ENCODE results near the gene UCHL1.

GRCh38 chr4:41287005-41287404 is 30.3 kb downstream of the UCHL1 start:
- no peak for TF ChIP-seq POLR2A (IDR thresholded peaks at IDR 0.05)
- TF ChIP-seq, protein P1, sequence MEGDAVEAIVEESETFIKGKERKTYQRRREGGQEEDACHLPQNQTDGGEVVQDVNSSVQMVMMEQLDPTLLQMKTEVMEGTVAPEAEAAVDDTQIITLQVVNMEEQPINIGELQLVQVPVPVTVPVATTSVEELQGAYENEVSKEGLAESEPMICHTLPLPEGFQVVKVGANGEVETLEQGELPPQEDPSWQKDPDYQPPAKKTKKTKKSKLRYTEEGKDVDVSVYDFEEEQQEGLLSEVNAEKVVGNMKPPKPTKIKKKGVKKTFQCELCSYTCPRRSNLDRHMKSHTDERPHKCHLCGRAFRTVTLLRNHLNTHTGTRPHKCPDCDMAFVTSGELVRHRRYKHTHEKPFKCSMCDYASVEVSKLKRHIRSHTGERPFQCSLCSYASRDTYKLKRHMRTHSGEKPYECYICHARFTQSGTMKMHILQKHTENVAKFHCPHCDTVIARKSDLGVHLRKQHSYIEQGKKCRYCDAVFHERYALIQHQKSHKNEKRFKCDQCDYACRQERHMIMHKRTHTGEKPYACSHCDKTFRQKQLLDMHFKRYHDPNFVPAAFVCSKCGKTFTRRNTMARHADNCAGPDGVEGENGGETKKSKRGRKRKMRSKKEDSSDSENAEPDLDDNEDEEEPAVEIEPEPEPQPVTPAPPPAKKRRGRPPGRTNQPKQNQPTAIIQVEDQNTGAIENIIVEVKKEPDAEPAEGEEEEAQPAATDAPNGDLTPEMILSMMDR (IDR thresholded peaks at IDR 0.05), result no peak

Measured in uterus (tissue), 2 donors.